Stimulated activated CD4-positive, alpha-beta T cell treated with anti-CD3 and anti-CD28 coated beads, Interleukin-1b, Interleukin-23, amount 100 ng/mL, for 24 hours (primary cell): ENCODE data around the gene SLC27A6.

ENCODE experiments used
- DNase-seq, 4 experiments: peaks; one replicate each; pipeline ENCODE4 v3.0.0-alpha.2; 2020; ENCODE audit warnings: low read depth in 4 of 4, low spot score in 1 of 4

SLC27A6 gene

GRCh38 chr5:129061849-129062248 is 96.6 kb downstream of the SLC27A6 start:
- no peak for DNase-seq

- no peak for DNase-seq
Measured at GRCh38 chr5:129063483-129064113, 98.3 kb downstream of the SLC27A6 start.

GRCh38 chr5:129065721-129066120 is 100.4 kb downstream of the SLC27A6 start:
- no peak for DNase-seq

- DNase-seq, result no peak
Measured at GRCh38 chr5:129067745-129068144, 102.5 kb downstream of the SLC27A6 start.

GRCh38 chr5:129069292-129069691 is 104.0 kb downstream of the SLC27A6 start:
- DNase-seq, result no peak

GRCh38 chr5:129073111-129073510 is 107.8 kb downstream of the SLC27A6 start:
- no peak for DNase-seq

GRCh38 chr5:129074903-129075302 is 109.6 kb downstream of the SLC27A6 start:
- DNase-seq, result no peak

- DNase-seq, result no peak
Measured at GRCh38 chr5:129077433-129078075, 112.3 kb downstream of the SLC27A6 start.

GRCh38 chr5:129078247-129078646 is 113.0 kb downstream of the SLC27A6 start:
- DNase-seq, result no peak

GRCh38 chr5:129078660-129079059 is 113.4 kb downstream of the SLC27A6 start:
- no peak for DNase-seq

- DNase-seq, result no peak
Measured at GRCh38 chr5:129079496-129079895, 114.2 kb downstream of the SLC27A6 start.

- no peak for DNase-seq
Measured at GRCh38 chr5:129080766-129081165, 115.5 kb downstream of the SLC27A6 start.

- no peak for DNase-seq
Measured at GRCh38 chr5:129082225-129083136, 117.2 kb downstream of the SLC27A6 start.
